HG03469 (cell line): ENCODE measurements around the gene IFNLR1.
"Not testable (repeated sequence)": the region's sequence is repeated elsewhere in the genome, so short reads cannot be mapped to it uniquely, and the experiment has no call there.

ENCODE experiments used
- ATAC-seq: cut with Tn5 transposase; IDR thresholded peaks from one replicate; pipeline ENCODE4 v1.9.1; 2021; ENCODE audit warnings: mild to moderate bottlenecking, moderate library complexity, moderate number of reproducible peaks; ENCODE audit not compliant: unreplicated experiment

The IFNLR1 gene

DNA sequence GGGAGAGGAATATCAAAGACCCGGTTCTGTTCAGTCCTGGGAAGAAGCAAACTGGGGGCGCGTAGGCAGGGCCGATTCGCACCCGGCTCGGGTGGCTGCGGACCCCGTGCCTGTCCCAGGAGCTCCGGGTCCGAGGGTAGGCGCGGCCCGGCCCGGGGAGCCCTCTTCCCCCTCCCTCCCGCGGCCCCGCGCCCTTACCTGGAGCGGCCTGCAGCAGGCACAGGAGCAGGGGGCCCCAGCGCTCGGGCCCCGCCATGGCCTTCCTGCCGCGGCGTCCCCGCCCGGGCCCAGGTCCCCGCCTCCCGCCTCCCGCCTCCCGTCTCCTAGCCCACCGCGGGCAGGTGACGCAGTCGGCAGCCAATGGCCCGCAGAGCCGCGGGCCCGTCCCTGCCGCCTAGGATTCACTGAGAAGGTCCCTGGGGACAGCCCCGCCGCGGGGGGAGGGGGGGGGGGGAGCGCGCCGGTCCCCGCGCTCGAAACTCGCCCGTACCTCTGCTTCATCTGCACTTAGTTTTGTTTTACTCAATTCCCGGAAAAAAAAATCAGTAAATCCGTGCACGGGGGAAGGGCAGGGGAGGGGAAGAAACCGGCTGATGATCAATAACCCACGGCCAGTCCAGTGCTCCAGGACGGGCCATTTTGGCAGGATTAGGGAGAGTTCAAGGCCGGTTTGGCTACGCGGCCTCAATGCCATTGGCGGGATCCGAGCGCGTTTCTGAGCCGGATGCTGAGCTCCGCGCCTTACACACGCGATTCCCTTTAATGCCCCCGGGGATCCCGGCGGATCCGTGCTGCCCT lies at the start of gene IFNLR1:
Gene IFNLR1 (minus strand): TSS at position 297 of the 798 bp plus-strand sequence. CDS start 41 bp downstream, at position 256.
- no peak for ATAC-seq

DNA sequence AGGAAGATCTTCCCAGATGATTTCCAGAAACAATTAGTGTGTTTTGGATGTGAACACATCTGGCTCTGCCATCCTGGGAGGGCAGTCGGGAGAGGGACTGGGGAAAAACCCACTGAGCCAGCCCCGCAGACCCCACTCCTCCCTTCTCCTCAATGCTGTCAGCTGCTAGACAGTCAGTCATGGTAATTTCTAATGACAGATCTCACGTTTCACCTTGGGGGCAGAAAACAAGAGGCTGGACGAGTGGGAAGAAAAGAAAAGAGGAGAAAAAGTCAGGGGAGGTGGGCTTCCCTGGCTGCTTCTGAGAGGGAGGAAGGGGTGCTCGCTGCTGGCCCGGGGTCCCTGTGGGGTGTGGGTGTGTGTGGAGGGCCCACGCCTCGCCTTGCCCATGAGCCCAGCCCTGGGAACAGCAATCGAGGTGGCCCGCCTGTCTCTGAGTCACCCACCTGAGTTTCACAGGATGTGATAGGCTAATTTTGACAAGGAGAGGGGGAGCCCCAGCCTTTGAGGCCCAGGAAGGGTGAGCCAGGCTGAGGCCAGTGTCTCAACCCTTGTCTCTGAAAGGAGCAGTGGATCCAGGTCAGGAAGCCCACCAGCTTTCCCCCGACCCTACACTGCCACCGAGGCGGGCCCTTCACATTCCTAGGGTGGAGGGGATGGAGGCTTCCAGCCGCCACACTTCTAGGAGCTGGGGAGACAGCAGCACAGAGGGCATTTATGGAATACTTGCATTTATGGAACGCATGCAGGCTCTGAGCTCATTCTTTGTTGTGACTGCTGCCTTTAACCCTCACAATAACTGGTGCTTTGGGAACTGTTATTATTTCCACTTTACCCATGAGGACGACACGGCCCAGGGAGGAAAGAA lies 49.1 kb upstream of the IFNLR1 start:
- ATAC-seq: no peak

DNA sequence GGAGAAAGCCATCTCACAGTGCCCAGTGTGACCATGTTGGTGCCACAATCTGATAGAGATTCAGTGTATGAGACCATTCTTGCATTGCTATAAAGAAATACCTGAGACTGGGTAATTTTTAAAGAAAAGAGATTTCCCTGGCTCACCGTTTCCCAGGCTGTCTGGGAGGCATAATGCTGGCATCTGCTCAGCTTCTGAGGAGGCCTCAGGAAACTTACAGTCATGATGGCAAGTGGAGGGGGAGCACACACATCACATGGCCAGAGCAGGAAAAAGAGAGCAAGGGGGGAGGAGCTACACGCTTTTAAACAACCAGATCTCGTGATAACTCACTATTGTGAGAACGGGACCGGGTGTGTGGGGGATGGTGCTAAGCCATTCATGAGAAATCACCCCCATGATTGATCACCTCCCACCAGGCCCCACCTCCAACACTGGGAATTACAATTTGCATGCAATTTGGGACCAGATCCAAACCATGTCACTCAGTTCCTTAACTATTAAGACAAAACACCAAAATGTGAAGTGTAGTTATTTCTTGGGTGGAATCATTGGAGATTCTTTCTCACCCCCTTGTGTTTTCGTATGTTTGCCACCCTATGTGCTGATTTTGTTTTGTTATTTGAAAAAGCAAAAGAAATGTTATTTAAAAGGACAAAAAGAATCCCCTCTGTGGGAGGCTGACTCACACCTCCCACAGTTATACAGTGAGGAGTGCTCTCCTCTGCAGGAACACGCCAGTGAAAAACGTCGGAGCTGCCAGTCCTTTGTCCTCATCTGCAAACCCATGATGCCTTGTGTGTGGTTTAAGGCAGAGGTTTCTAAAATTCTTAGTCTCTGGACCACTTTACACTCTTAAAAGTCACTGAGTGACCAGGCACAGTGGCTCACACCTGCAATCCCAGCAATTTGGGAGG lies 46.9 kb upstream of the IFNLR1 start:
- ATAC-seq: no peak

DNA sequence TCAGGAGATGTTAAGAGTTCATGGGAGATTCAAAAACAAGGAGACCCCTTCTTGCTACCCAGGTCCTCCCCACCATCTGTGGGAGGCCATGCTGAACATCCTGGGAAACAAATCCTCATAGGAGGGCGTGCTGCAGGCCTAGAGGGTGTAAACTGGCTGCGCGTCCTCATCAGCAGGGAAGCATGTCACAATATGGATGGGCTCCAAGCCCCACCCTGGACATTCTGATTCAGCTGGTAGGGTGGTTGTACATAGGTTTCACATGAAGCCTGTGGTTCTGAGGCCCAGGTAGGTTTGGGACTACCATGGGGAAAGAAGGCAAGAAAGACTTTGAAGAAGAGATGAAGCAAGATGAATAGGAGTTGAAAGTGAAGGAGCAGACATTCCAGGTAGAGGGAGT lies 44.6 kb upstream of the IFNLR1 start:
- ATAC-seq: no peak

GRCh38 chr1:24228311-24228710 lies 41.2 kb upstream of the IFNLR1 start:
- ATAC-seq: no peak

DNA sequence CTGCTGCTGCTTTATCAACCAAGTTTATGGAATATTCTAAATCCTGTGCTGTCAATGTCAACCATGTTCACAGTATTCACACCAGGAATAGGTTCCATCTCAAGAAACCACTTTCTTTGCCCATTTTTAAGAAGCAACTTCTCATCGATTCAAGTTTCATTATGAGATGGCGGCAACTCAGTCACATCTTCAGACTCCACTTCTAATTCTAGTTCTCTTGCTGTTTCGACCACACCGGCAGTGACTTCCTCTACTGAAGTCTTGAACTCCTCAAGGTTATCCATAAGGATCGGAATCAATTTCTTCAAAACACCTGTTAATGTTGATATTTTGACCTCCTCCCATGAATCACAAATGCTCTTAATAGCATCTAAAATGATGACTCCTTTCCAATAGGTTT lies 39.7 kb upstream of the IFNLR1 start:
- ATAC-seq: no peak

DNA sequence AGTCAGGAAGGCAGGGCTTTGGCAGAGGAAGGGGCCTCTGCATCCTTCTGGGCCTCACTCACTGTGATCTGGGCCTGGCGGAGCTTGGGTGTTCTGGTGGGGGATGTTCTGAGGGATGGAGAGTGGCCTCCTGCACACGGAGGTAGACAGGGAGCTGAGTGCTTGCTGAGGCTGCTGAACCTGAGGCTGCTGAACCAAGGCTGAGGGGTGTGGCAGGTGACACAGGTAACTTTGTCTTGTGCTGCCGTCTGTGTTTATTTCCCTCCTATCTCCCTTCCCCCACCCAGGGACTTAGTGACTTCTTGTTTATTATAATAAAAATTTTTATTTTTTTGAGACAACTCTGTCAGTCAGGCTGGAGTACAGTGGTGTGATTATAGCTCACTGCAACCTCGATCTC lies 37.7 kb upstream of the IFNLR1 start:
- no peak for ATAC-seq

- no peak for ATAC-seq
Observed at GRCh38 chr1:24224086-24224485, 37.0 kb upstream of the IFNLR1 start.

DNA sequence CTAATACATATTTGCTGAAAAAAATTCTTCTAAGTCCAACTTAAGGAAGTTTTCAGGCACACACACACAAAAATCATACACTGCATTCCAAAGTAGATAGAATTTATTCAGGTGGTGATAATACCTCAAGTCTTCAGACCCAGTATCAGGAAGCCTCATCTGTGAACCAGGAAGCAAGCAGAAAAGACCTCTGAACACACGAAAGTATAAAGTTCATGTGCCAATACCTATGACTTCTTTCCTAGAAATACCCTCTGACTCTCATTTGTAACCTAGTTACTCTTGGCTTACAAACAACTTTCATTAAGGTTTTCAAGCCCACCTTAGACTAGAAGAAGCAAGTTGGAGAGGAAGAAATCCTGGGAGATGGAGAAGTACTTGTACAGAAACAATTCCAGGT lies 35.7 kb upstream of the IFNLR1 start:
- ATAC-seq: no peak

DNA sequence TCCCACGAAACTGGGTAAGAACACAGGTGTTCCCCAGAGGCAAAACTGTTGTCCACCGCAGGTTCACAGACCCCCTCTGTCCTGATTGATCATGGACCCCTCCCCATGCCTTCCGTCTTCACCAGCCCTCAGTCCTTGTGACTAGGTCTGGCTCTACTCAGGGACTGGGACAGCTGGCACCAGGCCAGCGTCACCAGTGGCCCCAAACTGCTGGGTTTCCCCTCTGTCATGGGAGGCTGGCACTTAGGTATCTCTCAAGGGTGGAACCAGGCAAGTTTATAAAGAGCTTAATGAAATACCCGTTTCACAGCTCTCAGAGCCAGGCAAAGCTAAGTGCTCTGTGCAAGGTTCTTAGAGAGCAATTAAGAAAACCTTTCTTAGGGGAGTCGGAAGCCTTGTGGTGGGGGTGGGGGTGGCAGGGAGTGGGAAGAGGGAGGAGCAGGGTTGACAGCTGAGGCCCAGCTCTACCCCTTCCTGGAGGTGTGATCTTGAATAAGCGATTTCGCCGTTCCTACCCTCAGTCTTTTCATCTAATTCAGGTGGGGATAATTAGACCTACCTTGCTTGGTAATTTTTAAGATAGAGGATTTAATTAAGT lies 35.0 kb upstream of the IFNLR1 start:
- ATAC-seq: no peak

- no peak for ATAC-seq
Observed at GRCh38 chr1:24221246-24221645, 34.2 kb upstream of the IFNLR1 start.

- no peak for ATAC-seq
Observed at GRCh38 chr1:24216276-24217074, 29.4 kb upstream of the IFNLR1 start.

- ATAC-seq: no peak
Observed at GRCh38 chr1:24215226-24215814, 28.2 kb upstream of the IFNLR1 start.

DNA sequence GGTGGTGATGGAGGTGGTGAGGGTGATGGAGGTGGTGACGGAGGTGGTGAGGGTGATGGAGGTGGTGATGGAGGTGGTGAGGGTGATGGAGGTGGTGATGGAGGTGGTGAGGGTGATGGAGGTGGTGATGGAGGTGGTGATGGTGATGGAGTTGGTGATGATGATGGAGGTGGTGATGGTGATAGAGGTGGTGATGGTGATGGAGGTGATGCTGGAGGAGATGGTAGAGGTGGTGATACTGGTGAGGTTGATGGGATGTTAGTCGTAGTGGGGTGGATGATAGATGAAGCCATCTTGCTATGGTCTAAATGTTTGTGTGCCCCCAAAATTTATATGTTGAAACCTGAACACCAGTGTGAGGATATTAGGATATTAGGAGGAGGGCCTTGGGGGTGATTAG lies 25.3 kb upstream of the IFNLR1 start:
- ATAC-seq: no peak

GRCh38 chr1:24210195-24210627 lies 23.1 kb upstream of the IFNLR1 start:
- ATAC-seq: no peak

GRCh38 chr1:24209097-24209496 lies 22.0 kb upstream of the IFNLR1 start:
- ATAC-seq: no peak

- no peak for ATAC-seq
Observed at GRCh38 chr1:24207709-24208108, 20.6 kb upstream of the IFNLR1 start.

DNA sequence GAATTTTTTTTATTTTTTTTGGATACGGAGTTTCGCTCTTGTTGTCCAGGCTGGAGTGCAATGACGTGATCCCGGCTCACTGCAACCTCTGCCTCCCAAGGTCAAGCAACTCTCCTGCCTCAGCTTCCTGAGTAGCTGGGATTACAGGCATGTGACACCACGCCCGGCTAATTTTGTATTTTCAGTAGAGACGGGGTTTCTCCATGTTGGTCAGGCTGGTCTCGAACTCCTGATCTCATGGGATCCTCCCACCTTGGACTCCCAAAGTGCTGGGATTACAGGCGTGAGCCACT lies 20.3 kb upstream of the IFNLR1 start:
- not testable (repeated sequence) for ATAC-seq
